ENCODE results near the gene ANKH.

Gene ANKH

DNA sequence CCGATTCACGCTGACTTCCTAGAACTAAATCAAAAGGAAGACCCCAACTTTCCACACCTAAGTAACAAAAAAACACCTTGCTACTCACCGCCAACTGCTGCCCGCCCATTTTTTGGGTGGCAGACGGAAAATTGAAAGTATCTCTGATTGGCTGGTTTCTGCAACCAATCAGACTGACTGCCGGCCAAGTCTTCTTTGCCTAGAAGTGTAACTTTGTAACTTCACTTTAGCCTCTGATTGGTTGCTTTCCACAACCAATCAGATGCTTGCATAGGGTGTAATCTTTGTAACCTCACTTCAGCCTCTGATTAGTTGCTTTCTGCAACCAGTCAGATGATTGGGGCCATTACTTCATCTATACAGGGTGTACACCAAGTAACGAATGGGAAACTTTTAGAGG is 42.6 kb upstream of the ANKH start:
- no peaks in the 10 kb centered on the region for H3K27me3 ChIP-seq
- no peaks in the 10 kb centered on the region for H3K36me3 ChIP-seq
- H3K4me3 ChIP-seq (ENCODE audit: low read depth, low read length) = no peak overlapping the region
- DNase-seq = no peak
- H3K4me1 ChIP-seq = no peaks in the 10 kb centered on the region
- no peaks in the 10 kb centered on the region; the same call in 1 of the 2 replicates for H3K9me3 ChIP-seq
- TF ChIP-seq, protein P1, sequence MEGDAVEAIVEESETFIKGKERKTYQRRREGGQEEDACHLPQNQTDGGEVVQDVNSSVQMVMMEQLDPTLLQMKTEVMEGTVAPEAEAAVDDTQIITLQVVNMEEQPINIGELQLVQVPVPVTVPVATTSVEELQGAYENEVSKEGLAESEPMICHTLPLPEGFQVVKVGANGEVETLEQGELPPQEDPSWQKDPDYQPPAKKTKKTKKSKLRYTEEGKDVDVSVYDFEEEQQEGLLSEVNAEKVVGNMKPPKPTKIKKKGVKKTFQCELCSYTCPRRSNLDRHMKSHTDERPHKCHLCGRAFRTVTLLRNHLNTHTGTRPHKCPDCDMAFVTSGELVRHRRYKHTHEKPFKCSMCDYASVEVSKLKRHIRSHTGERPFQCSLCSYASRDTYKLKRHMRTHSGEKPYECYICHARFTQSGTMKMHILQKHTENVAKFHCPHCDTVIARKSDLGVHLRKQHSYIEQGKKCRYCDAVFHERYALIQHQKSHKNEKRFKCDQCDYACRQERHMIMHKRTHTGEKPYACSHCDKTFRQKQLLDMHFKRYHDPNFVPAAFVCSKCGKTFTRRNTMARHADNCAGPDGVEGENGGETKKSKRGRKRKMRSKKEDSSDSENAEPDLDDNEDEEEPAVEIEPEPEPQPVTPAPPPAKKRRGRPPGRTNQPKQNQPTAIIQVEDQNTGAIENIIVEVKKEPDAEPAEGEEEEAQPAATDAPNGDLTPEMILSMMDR (IDR thresholded peaks at IDR 0.05; ENCODE audit: low read depth, low read length) = no peak

DNA sequence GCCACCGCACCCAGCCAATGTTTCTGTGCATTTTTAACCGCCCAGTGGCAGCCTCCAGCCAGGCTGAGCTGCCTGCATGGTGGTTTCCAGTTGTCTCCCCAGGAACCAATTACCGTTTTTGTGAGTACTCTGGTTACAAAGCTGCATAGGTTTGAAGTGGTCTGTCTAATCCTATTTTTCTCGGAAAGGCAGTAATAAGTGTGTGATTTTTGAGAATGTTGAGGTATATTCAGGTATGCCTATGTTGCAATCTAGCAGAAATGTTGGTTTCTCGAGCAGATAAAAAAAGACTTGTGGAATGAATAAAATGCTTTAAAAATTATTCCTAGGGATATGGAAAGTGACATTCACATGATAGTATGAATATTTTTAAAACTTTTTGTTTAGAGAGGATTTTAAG is 41.5 kb upstream of the ANKH start:
- no peaks in the 10 kb centered on the region for H3K27me3 ChIP-seq
- H3K4me3 ChIP-seq (ENCODE audit: low read depth, low read length) = no peak overlapping the region
- H3K36me3 ChIP-seq = no peaks in the 10 kb centered on the region
- DNase-seq = no peak
- no peaks in the 10 kb centered on the region for H3K4me1 ChIP-seq
- TF ChIP-seq, protein P1 (IDR thresholded peaks at IDR 0.05; ENCODE audit: low read depth, low read length) = no peak
- no peaks in the 10 kb centered on the region; the same call in 1 of the 2 replicates for H3K9me3 ChIP-seq

DNA sequence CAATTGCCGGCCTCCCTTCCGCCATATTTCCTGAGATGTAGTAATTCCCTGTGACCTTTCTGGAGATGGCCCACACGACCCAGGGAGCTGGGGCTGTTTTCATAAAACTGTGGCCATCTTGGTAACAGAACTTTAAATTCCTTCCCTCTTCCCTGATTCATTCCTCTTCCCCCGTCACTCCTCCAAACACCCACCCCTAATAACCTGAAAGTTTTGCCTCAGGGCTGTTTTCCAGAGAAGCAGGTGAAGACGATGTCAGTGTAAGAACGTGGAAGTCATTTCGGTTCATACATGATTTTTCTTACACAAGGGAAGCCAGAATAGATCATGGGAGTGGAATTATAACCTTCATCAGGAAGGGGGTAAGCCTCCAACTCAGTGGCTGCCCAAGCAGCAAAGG is 40.6 kb upstream of the ANKH start:
- TF ChIP-seq, protein P1 (IDR thresholded peaks at IDR 0.05; ENCODE audit: low read depth, low read length) = no peak
- Histone ChIP-seq H3K4me3 (ENCODE audit: low read depth, low read length) (no peak overlapping the region), H3K9me3 (no peaks in the 10 kb centered on the region; the same call in 1 of the 2 replicates), H3K27me3 (no peaks in the 10 kb centered on the region), H3K36me3 (no peaks in the 10 kb centered on the region), H3K4me1 (no peaks in the 10 kb centered on the region)
- DNase-seq = no peak

DNA sequence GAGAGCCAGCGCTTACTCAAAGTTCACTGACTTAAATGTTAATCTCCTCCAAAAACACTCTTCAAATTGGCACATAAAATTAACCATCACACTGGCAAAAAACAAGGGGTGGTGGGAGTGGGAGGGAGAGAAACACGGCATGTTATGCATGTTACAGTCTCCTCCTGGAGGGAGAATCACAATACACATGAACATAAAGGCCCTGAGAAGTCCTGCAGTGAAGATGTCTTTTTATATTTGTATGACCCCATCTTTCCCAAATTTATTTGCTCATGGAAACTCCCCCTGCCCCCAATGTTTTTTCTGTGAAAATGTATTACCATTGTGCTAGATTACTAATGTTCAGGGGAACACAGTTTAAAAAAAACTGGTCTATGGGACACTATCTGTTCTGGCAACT is 37.8 kb upstream of the ANKH start:
- no peaks in the 10 kb centered on the region; the same call in 1 of the 2 replicates for H3K9me3 ChIP-seq
- no peak overlapping the region for H3K4me3 ChIP-seq (ENCODE audit: low read depth, low read length)
- TF ChIP-seq, protein P1 (IDR thresholded peaks at IDR 0.05; ENCODE audit: low read depth, low read length) = no peak
- no peaks in the 10 kb centered on the region for H3K27me3 ChIP-seq
- no peak for DNase-seq
- no peaks in the 10 kb centered on the region for H3K4me1 ChIP-seq
- H3K36me3 ChIP-seq = no peaks in the 10 kb centered on the region

DNA sequence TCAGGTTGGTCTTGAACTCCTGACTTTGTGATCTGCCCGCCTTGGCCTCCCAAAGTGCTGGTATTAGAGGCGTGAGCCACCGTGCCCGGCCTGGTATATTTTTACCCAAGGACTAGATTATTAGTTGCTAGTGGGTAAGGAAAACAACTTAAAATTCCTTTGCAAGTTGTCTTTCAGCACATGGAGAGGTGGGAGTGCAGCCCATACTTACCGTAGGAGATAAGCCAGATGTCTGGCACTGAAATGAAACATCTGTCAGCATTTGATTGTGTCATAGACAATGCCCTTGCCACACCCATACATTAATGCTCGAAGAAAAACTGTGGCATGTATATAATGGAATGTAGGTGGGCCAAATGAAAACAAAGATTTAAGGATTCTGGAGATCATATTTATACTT is 36.6 kb upstream of the ANKH start:
- no peaks in the 10 kb centered on the region for H3K4me1 ChIP-seq
- no peaks in the 10 kb centered on the region for H3K27me3 ChIP-seq
- TF ChIP-seq, protein P1 (IDR thresholded peaks at IDR 0.05; ENCODE audit: low read depth, low read length) = no peak
- DNase-seq = no peak
- H3K36me3 ChIP-seq = no peaks in the 10 kb centered on the region
- no peaks in the 10 kb centered on the region; the same call in 1 of the 2 replicates for H3K9me3 ChIP-seq
- H3K4me3 ChIP-seq (ENCODE audit: low read depth, low read length) = no peak overlapping the region

DNA sequence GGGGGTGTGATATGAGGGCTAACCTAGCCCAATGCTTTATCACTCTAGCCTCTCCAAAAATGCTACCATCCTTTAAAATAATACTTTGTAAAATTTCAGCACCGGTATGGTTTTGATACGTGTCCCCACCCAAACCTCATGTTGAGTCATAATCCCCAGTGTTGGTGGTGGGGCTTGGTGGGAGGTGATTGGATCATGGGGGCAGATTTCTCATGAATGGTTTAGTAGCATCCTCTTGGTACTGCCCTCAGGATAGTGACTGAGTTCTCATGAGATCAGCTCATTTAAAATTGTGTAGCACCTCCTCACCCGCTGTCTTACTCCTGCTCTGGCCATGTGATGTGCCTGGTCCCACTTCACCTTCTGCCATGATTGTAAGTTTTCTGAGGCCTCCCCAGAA is 35.0 kb upstream of the ANKH start:
- no peak for DNase-seq
- TF ChIP-seq, protein P1 (IDR thresholded peaks at IDR 0.05; ENCODE audit: low read depth, low read length) = no peak

More for the DNA sequence above, 35.0 kb upstream of the ANKH start:
- H3K4me1 ChIP-seq = no peaks in the 10 kb centered on the region
- H3K9me3 ChIP-seq = no peaks in the 10 kb centered on the region; the same call in 1 of the 2 replicates
- H3K36me3 ChIP-seq = no peaks in the 10 kb centered on the region
- H3K4me3 ChIP-seq (ENCODE audit: low read depth, low read length) = no peak overlapping the region
- H3K27me3 ChIP-seq = no peaks in the 10 kb centered on the region
